ENCODE measurements around the gene BLTP3B.

DNA sequence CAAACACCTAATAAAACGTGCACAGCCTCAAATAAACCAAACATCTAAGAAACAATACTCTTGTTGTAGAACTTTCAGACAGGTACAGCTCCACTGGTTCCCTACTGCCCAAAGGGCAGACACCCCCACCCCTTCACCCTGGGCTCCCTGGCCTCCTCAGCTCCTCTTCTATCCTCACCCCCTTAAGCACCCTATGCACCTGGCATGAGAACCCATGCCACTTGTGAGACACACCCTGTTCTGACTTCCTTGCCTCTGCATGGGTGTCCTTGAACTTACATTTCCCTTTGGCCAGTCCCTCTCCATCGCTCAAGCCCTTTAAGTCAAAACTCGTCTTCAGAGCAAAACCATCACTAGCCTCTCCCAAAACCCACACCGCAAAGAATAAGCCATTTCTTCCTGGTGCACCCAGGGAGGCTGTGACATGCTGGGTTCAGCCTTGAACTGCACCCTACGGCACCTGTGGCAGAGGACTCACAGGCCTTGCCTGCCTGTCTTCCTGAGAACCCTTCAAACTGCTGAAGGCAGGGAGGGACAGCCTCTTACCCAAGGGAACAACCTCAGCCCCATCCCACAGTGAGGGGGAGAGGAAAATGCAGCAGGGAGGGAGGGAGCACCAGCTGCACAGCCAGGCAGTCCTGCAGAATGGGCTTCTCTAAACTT, 45.3 kb upstream of the BLTP3B start:
- TF ChIP-seq POLR2A (IDR thresholded peaks at IDR 0.05), result no peak
- TF ChIP-seq, protein P1, sequence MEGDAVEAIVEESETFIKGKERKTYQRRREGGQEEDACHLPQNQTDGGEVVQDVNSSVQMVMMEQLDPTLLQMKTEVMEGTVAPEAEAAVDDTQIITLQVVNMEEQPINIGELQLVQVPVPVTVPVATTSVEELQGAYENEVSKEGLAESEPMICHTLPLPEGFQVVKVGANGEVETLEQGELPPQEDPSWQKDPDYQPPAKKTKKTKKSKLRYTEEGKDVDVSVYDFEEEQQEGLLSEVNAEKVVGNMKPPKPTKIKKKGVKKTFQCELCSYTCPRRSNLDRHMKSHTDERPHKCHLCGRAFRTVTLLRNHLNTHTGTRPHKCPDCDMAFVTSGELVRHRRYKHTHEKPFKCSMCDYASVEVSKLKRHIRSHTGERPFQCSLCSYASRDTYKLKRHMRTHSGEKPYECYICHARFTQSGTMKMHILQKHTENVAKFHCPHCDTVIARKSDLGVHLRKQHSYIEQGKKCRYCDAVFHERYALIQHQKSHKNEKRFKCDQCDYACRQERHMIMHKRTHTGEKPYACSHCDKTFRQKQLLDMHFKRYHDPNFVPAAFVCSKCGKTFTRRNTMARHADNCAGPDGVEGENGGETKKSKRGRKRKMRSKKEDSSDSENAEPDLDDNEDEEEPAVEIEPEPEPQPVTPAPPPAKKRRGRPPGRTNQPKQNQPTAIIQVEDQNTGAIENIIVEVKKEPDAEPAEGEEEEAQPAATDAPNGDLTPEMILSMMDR (IDR thresholded peaks at IDR 0.05), result no peak
